LoVo (cell line): ENCODE measurements around the gene GRM8.
"Not testable (repeated sequence)": the region's sequence is repeated elsewhere in the genome, so short reads cannot be mapped to it uniquely, and the experiment has no call there.

Experiments used
- DNase-seq: peaks from one replicate; pipeline ENCODE4 v3.0.0-alpha.2; 2016; ENCODE audit warnings: low spot score

The GRM8 gene

DNA sequence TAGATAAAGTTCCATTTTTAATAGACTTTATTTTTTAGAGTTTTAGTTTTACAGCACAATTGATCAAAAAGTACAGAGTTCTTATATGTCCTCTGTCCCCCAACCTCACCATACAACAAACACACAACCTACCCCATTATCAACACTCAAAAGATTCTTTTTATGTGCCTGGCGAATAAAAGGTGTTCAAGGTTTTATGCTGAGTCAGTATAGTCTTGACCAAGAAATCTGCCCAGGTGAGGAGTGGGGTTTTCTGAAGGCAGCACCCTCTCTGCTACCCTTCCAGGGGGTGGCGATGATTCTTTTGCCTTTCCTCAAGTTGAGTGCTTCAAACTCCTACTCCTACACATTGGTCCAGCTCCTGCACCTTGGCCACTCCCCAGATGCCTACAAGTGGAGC, 222.9 kb downstream of the GRM8 start:
- no peak for DNase-seq

DNA sequence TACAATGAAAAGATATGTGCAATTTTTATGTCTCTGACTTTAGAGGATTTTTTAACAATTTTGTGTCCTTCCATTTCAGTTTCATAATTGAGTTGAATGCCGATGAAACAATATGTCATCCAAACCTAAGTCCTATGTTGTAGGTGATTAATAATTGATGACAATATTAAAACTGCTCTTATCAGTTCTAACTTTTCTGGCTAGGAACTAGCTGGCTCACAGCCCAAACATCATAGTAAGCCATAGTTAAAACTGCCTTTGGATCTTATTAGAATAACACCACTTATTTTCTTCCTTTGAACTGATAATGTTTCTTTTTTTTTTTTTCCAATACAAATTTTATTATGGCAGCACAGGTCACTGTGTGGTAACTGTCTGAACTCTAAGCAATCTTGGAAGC, 230.9 kb downstream of the GRM8 start:
- no peak for DNase-seq

DNA sequence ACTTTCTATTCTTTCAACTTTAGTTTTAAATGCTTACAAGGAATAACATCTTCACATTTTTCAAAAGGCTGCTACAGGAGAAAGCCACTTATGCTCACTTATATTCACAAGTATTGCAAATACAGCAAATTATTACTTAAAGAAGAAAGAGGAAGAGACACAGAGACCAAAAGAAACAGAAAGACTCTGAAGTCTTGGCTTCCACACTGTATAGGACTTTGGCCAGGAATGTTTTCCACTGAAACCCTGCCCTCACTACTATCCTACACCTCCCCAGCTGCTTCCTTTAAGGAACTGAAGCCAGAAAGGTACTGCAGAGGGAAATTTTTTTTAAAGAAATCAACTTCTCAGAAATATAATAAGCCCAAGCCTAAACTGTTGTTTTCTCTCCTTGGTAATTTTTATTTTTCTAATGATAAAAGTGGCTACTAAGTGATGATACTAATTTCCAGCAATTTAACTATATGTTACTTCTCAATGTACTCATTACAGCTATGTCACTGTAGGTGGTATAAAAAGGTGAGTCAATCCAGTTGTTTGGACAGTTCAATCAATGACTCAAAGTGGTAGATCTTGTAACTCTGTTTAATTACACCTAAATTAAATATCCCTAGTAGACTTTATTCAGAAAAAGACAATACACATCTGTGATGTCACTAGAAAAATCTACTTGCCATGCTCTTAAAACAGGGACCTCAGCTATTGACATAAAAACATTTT, 231.6 kb downstream of the GRM8 start:
- DNase-seq, result no peak

DNA sequence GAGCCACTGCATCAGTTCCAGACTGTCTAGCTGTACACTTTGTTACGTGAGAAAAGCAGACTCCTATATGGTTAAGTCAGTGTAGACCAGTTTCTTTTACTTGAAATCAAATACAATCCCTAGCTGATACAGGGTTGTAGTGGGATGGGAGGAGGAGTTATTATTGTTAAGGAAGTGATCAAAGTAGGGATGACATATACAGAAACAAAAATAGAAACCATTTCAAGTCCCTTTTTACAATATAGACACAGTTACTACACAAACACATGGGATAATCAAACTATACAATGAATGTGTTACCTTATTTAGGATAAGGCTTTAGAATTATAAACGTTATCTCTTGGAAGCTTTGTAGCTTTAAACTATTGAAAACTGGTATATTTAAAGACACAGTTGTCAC, 233.9 kb downstream of the GRM8 start:
- DNase-seq, result no peak

DNA sequence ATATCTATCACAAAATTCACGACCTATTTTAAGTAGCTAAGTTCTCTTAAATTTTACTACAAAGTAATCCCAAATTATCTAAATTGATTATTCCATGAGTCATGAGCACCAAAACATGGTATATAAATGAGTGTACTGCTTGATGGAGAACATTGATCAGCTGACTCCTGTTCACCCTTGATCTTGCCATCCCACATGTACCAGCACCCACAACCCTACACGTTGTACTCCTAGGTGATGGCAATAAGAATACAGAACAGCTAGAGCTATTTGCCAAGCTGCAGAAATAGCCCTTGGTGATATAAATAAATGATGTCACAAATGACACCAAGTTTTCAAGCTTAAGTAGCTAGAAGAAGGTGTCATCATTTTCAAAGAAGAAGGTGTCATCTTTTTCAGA, 235.5 kb downstream of the GRM8 start:
- no peak for DNase-seq

DNA sequence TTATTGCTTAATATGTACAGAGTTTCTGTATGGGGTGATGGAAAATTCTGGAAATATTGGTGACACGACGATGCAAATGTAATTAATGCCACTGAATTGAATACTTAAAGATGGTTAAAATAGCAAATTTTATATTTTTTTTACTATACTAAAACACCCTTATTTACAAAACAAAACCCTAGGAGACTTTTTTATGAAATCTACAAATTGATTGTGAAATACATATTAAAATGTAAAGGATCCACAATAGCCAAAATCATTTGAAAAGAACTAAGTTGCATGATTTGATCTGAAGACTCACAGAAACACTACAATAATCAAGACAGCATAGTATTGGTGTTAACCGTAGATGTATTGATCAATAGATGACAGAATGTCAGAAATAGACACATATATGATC, 252.0 kb downstream of the GRM8 start:
- DNase-seq, result no peak

DNA sequence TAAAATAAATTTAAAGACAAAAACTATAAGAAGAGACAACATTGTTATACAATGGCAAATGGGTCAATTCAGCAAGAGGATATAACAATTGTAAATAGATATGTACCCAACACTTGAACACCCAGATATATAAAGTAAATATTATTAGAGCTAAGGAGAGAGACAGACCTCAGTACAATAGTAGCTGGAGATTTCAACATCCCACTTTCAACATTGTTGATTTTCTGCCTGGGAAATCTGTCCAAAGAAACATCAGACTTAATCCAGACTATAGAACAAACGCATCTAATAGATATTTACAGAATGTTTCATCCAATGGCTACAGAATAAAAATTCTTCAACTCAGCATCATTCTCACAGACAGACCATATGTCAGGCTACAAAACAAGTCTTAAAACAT, 256.1 kb downstream of the GRM8 start:
- no peak for DNase-seq

DNA sequence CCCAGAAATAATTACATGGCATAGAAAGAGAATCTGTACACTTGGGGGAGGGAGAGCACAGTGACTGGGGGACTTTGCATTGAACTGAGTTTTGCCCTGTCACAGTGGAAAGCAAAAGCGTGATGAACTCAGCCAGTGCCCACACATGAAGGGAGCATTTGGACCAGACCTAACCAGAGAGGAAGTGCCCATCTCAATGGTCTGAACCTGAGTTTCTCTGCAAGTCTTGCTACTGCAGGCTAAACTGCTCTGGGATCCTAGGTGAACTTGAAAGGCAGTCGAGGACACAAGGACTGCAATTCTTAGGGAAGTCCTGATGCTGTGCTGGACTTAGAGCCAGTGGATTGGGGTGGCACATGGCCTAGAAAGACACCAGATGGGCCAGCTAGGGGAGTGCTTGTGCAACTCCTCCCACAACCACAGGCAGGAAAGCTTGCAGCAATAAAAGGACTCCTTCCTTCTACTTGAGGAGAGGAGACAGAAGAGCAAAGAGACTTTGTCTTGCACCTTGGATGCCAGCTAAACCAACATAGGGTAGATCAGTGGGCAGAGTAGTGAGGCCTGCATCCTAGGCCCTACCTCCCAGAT, 259.0 kb downstream of the GRM8 start:
- no peak for DNase-seq

DNA sequence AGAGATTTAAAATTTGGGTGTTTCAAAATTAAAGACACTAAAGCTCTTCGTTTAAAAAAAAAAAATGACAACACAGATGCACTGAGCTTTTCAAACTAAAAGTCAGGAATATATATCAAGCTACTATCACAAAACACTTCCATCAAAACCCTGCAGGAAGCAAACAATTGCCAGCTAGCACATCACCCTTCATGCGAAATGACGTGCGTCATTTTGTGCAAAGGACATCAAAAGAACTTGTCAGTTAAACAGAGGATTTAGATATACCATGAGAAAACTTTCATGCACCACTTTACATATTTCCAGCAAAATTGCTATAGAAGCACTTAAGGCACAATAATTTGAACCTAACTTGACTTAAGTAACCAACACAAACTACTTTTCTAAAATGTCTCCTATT, 264.7 kb downstream of the GRM8 start:
- DNase-seq, result no peak

DNA sequence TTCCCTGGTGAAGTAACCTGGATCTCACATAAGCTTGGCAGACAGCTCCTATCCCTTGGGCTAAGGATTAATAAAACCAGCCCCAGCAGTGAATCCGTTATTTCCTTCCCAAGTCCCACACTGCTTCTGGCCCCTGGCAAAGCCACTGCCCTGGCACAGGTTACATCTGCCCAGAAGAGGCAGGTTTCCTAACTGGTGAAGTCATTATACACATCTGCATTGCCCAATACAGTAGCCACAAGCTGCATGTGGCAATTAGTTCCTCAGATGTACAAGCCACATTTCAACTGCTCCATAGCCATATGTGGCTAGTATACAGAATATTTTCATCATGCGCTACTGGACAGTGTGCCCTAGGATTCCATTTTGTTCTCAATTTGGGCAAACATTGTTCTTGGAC, 273.0 kb downstream of the GRM8 start:
- DNase-seq, result no peak

DNA sequence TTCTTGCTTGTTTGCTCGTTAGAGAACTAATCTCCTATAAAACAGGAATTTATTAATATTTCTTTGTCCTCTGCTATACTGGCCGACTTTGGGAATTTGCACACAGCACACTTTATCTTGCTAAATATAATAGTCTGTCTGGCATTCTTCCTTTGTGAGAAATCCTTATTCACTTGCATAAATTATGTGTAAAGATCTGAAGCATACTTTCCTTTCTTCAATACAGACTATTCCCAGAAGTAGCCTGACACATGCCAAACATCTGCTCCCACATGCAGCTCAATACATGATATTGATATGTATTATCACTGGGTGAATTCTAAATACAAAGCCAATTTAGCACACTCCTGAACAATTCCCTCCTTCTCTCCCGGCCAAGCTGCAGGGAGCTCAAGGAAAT, 273.9 kb downstream of the GRM8 start:
- no peak for DNase-seq

DNA sequence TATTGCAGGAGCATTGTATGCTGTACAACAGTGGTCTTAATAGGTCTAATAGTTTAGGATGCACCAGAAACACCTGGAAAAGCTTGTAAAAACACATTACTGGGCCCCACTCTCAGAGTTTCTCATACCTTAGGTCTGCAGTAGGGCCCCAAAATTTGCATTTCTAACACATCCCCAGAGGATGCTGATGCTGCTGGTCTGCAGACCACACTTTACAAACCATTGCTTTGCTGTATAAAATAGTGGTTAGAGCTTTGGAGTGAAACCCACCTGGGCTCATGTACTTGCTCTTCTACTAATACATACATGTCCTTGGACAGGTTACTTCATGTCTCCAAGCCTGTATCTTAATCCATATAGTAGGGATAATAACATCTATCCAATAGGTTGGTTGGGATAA, 279.7 kb downstream of the GRM8 start:
- no peak for DNase-seq

DNA sequence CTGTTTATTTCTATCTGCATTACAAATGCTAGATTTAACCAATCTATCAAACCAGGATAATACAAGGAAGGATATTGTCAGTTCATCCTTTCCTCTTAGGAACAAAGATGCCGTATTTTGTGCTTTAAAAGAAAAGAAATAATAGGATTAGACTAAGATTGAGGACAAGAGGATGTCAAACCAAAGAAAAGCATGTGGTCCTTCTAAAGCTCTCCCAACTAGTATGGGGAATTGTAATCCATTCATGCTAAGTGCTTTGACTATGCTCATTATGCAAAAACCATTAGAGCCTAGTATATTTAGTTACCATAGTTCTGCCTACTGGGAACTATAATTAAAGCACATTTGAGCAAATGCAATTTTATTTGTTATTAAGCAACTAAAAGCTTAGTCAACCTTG, 280.2 kb downstream of the GRM8 start:
- no peak for DNase-seq

DNA sequence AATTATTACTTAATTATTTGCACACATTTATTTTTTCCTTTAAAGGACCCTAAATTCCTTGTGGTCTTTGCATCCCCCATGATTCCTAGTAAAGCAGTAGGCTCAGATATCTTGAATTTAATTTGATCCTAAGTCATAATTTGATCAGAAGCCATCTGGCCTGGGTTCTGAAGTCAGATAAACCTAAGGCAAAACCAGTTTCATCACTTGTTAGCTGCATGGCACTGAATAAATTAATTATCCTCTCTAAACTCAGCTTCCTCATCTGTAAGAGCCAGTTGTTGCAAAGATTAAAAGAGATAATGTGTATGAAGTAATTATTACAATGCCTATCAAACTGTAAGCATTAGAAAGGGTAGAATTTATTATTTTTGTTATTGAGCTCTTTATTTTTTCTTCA, 293.1 kb downstream of the GRM8 start:
- DNase-seq, result no peak

DNA sequence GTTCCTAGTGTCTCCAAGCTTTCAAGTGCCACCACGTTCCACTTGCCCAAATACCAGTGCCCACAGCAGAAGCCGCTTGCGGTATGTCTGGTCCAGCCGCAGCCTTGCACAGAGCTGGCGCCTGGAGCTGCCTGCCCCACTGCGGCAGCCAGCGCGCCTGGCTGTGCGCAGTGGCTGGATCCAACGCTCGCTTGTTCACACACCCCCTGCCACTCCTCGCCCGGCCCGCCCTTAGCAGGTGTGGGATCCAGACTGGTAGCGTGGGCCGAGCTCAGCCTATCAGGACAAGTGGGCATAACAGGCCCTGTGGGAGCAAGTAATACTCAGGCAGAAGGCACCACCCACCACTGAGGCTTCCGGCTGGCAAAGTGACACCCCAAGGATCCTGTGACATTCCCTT, 294.4 kb downstream of the GRM8 start:
- DNase-seq, result no peak

DNA sequence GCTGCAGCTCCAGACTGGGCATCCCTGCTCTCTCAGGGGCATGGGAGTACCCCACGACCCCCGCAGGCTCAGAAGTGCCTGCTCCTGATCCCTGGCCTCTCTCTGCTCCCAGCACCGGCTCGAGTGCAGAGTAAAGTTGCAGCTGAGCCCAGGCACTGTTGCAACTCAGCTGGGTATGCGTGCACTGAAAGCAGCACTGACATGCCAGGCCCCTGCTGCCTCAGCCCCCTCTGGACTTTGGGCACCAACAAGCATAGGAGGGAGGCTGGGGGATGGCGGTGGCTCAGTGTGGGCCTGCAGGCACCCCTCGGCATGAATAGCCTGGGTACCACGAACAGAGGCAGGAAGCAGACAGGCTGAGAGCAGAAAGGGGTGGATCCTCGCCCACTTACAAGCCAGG, 295.3 kb downstream of the GRM8 start:
- no peak for DNase-seq

DNA sequence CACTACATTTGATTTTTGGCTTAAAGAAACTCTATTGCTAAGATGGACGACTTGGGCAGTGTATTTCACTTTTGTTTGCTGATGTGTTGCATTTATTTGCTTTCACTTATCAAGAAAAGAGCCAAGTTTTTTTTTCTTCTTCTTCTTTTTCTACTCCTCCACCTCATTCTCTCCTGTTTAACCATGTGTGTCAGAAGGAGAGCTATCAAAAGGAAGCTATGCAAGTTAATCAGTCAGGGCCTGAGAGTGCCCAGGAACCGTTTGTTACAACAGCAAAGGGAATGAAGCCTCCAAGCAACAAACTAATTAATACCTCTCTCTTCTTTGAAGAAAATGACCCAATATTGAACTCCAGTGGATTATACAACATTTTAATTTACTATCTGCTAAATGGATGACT, 299.3 kb downstream of the GRM8 start:
- no peak for DNase-seq

DNA sequence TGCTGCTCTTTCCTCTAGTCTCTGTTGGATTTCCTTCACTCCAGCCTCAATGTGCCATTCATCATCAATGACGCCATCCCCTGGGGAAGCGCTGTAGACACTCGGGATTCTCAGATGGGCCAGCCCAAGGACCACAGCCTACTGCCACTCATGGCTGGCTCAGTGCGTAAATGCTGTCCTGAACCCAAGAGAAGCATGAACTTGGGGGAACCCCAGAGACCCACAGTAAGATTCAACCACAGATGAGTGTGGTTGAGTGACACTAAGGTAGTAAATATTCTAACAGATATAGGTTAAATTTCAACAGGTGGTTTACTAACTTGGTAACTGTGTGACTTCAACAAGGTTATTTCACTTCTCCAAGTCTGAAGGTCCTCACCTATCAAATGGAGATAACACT, 304.1 kb downstream of the GRM8 start:
- DNase-seq, result no peak

DNA sequence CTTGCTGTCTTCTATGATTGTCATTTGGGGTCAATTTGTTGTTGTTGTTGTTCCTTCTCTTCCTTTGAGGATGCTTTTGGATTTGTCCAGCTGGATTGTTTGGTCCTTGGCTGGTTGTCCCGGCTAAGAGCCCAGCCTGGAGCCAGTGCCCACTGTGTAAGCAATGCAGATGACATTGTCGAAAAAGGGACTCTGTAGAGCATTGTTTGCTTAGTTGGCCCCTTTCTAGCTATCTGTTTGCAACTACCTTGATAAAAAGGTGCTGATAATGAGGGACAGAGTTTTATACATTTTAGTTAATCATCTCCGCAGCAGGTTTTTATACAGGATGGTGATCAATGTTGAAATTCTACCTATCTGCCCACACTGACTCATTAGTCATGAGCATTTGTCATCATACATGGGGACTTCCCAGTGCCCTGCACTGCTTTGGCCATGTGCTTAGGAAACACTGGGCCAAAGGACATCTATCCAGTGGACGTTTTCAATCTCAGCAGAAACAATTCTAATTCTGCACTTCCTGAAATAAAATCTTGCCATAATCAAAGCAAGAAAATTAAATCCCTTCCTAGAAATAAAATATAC, 311.9 kb downstream of the GRM8 start:
- DNase-seq, result no peak

DNA sequence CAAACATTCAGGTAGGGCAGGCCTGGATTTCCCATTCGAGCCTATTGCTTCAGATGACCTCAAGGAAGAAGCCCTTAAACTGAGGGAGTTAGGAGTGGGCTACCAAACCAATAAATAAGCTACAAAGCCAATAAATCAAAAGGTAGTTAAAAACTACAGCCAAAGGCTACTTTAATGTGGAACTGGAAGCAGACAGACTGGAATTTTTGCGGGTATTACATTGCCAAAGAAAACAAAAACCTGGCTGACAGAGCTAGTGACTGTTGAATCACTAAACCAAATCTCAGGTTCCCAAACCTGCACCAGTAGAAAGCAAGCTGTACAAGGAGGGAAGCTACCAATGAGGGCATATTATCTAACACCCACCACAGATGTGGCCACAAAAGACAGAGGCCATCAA, 315.6 kb downstream of the GRM8 start:
- DNase-seq, result no peak

DNA sequence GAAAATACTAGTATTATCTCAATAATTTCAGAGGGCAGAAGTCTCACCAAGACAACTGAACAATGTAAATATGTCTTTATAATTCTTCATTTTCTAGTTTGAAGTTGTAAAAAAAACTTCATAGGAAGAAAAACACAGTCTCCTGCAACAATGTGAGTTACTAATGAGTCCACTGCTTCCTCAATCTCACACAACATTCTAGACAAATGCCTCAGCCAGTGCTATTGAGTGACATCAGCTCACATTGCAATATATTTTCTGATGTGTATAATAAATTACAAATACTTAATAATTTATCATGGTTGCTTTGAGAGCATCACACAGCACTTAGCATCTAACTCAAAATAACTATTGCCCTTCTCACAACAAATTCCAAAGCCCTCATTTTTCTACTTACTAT, 321.2 kb downstream of the GRM8 start:
- no peak for DNase-seq

DNA sequence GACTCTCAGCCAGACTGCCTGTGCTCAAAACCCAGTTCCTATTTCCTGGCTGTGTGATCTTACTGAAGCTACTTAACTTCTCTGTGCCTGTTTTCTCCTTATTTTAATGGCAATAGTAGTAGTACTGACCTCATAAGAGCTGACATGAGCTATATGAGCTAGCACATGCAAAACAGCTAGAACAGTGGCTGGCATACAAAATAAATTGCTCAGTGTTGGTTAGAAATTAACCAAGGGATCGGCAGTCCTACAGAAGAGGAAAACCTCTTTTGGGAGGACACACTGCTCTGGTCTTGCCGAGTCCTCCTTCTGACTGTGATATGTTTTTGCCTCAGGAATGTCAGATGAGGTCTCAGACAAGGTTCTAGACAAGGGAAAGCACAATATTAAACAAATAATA, 322.6 kb downstream of the GRM8 start:
- DNase-seq, result no peak

DNA sequence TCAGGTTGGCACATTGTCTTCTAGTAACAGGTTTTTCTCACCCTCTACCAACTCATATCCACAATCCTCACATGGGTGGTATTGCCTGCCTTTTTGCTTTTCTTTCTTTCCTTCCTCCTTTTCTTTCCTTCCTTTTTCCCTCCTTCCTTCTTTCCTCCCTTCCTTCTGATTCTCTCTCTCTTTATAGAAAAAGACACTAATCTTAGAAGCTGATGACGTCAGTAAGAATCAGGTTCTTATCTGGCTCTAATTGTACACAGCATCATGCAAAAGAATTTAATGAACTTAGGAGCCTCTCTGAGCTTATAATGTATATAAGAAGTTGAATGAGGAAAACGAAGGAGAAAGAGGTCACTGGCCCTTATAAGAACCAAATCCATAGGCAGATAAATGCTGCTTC, 328.3 kb downstream of the GRM8 start:
- DNase-seq, result no peak

DNA sequence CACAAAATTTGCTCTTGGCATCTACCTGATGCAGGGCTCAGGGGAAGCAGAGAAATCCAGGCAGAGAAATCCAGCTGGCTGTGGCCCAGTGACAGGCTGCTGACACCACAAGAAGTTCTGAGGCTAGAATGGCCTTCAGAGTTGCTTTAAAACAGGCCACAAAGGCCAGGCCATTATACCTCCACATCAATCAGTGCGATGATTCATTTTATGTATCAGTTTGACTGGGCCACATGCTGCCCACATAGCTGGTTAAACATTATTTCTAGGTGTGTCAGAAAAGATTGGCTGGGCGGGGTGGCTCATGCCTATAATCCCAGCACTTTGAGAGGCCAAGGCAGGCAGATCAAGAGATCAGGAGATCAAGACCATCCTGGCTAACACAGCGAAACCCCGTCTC, 341.1 kb downstream of the GRM8 start:
- not testable (repeated sequence) for DNase-seq
